Measurements from ENCODE around the gene ZNF189. TPM values are rescaled to one million over a fixed set of nuclear protein-coding genes. Genes with fewer than 3 reads are reported as not detected.

ZNF189 gene
- polyA plus RNA-seq, 3 donors, result 0.72 to 1.8 (median 1.2) TPM

- Histone ChIP-seq H3K4me1 (ENCODE audit: control insufficient read depth in 1 of 2, insufficient read depth in 2 of 2, low read length in 2 of 2) (no peaks in the 10 kb centered on the region), H3K4me2 (replicated peaks; ENCODE audit: extremely low read depth, low read length, poor library complexity, severe bottlenecking) (no peak overlapping the region), H3K9me3 (replicated peaks in 1 of 2; ENCODE audit: control insufficient read depth in 1 of 2, insufficient read depth in 1 of 2, low read length in 2 of 2) (no peaks in the 10 kb centered on the region), H3K27ac (ENCODE audit: low read depth in 1 of 2, low read length in 2 of 2) (no peak overlapping the region), H2AFZ (ENCODE audit: insufficient read depth, low read depth, low read length, poor library complexity, severe bottlenecking) (no peak overlapping the region), H3K4me3 (replicated peaks in 1 of 3; ENCODE audit: low read depth in 2 of 3, low read length in 3 of 3) (no peak overlapping the region), H3K36me3 (replicated peaks in 1 of 2; ENCODE audit: control insufficient read depth in 1 of 2, insufficient read depth in 2 of 2, low read length in 2 of 2) (no peaks in the 10 kb centered on the region), H4K20me1 (ENCODE audit: insufficient read depth, low read length) (no peaks in the 10 kb centered on the region), H3K27me3 (ENCODE audit: control insufficient read depth in 2 of 2, insufficient read depth in 2 of 2, low read length in 2 of 2) (no peaks in the 10 kb centered on the region), H3K79me2 (ENCODE audit: insufficient read depth, low read length) (no peaks in the 10 kb centered on the region), H3K9ac (ENCODE audit: insufficient read depth, low read length, poor library complexity, severe bottlenecking) (no peak overlapping the region)
- peaks cover 0 to 2% (median 1%) of the 10 kb centered on the region in 3 donors for H3K27me3 Mint-ChIP-seq (ENCODE audit: low read depth in 3 of 3)
- 90% methylated on average over 5 of the region's 6 CpGs for WGBS (ENCODE audit: insufficient coverage)
- H3K4me1 Mint-ChIP-seq, result no peaks in the 10 kb centered on the region
- H3K4me3 Mint-ChIP-seq, result no peak overlapping the region
- DNase-seq, result no peak
- no peaks in the 10 kb centered on the region for H3K36me3 Mint-ChIP-seq
- intact Hi-C loops (cut with micrococcal nuclease), result no loop called here
- TF ChIP-seq CTCF (IDR thresholded peaks at IDR 0.05), result no peak
- H3K27ac Mint-ChIP-seq, result no peak overlapping the region
- H3K9me3 Mint-ChIP-seq, result peaks cover 0 to 17% (median 3%) of the 10 kb centered on the region in 7 donors
These were observed 45.7 kb upstream of the ZNF189 start for GRCh38 chr9:101352892-101353463.

- Mint-ChIP-seq H3K27ac (no peak overlapping the region), H3K9me3 (peaks cover 2 to 20% (median 4%) of the 10 kb centered on the region in 7 donors), H3K36me3 (no peaks in the 10 kb centered on the region), H3K4me1 (no peaks in the 10 kb centered on the region), H3K27me3 (ENCODE audit: low read depth in 3 of 3) (peaks cover 0 to 5% (median under 1%) of the 10 kb centered on the region in 3 donors), H3K4me3 (no peak overlapping the region)
- no peaks in the 10 kb centered on the region for H3K27me3 ChIP-seq (ENCODE audit: control insufficient read depth in 2 of 2, insufficient read depth in 2 of 2, low read length in 2 of 2)
- no peaks in the 10 kb centered on the region for H4K20me1 ChIP-seq (ENCODE audit: insufficient read depth, low read length)
- TF ChIP-seq CTCF (IDR thresholded peaks at IDR 0.05), result no peak
- WGBS (ENCODE audit: insufficient coverage), result no CpG with 5 or more reads among the region's 2 CpGs
- H3K36me3 ChIP-seq (replicated peaks in 1 of 2; ENCODE audit: control insufficient read depth in 1 of 2, insufficient read depth in 2 of 2, low read length in 2 of 2), result no peaks in the 10 kb centered on the region
- H3K4me2 ChIP-seq (replicated peaks; ENCODE audit: extremely low read depth, low read length, poor library complexity, severe bottlenecking), result no peak overlapping the region
- H3K4me3 ChIP-seq (replicated peaks in 1 of 3; ENCODE audit: low read depth in 2 of 3, low read length in 3 of 3), result no peak overlapping the region
- no peak overlapping the region for H3K9ac ChIP-seq (ENCODE audit: insufficient read depth, low read length, poor library complexity, severe bottlenecking)
- no peak for DNase-seq
- no peak overlapping the region for H2AFZ ChIP-seq (ENCODE audit: insufficient read depth, low read depth, low read length, poor library complexity, severe bottlenecking)
- H3K27ac ChIP-seq (ENCODE audit: low read depth in 1 of 2, low read length in 2 of 2), result no peak overlapping the region
- no peaks in the 10 kb centered on the region for H3K79me2 ChIP-seq (ENCODE audit: insufficient read depth, low read length)
- no peaks in the 10 kb centered on the region for H3K9me3 ChIP-seq (replicated peaks in 1 of 2; ENCODE audit: control insufficient read depth in 1 of 2, insufficient read depth in 1 of 2, low read length in 2 of 2)
- intact Hi-C loops (cut with micrococcal nuclease), result no loop called here
- H3K4me1 ChIP-seq (ENCODE audit: control insufficient read depth in 1 of 2, insufficient read depth in 2 of 2, low read length in 2 of 2), result no peaks in the 10 kb centered on the region
These were observed 45.0 kb upstream of the ZNF189 start for GRCh38 chr9:101353683-101354082.

All from CD14-positive monocyte (primary cell).